Esophagus squamous epithelium (tissue), 5 donors: ENCODE results near the gene ARL11. TPM values are rescaled to one million over a fixed set of nuclear protein-coding genes. Genes with fewer than 3 reads are reported as not detected.

ENCODE experiments used
- DNase-seq: peaks from one replicate; lab custom pipeline; 2025; lab: John Stamatoyannopoulos, UW
- H3K27ac ChIP-seq, 4 donors: fragments of 200-600 bp; sonication (generic); one replicate each; pipeline ENCODE4 v1.5.1; 2016 to 2019; ENCODE audit warnings: mild to moderate bottlenecking in 1 of 4
- H3K27me3 ChIP-seq, 4 donors: fragments of 200-600 bp; sonication (generic); 1 replicate in 3 of 4; 2 replicates in 1 of 4; pipeline versions ENCODE4 v1.5.1 to v1.6.0; 2017 to 2021; ENCODE audit warnings: antibody characterized with exemption in 1 of 4
- H3K36me3 ChIP-seq, 3 donors: fragments of 200-600 bp; sonication (generic); one replicate each; pipeline ENCODE4 v1.5.1; 2016 to 2019
- H3K4me1 ChIP-seq, 3 donors: fragments of 200-600 bp; sonication (generic); one replicate each; pipeline ENCODE4 v1.5.1; 2017 to 2019
- H3K4me3 ChIP-seq, 4 donors: fragments of 200-600 bp; sonication (generic); 1 replicate in 3 of 4; 2 replicates in 1 of 4; pipeline ENCODE4 v1.5.1; 2016 to 2019; ENCODE audit warnings: mild to moderate bottlenecking in 2 of 4, moderate library complexity in 1 of 4
- H3K9me3 ChIP-seq, 3 donors: fragments of 200-600 bp; sonication (generic); one replicate each; pipeline ENCODE4 v1.5.1; 2016 to 2019
- CTCF ChIP-seq, 6 experiments: fragments of 450-650 bp in 4 of 6; fragments of 200-600 bp in 2 of 6; sonication (generic) in 2 of 6; IDR thresholded peaks; one replicate each; pipeline ENCODE4 v1.5.1; 2016 to 2019; ENCODE audit warnings: antibody characterized with exemption in 6 of 6, mild to moderate bottlenecking in 4 of 6, moderate library complexity in 4 of 6
- POLR2A ChIP-seq, 4 donors: fragments of 450-650 bp; IDR thresholded peaks; one replicate each; pipeline ENCODE4 v1.6.1; 2017; ENCODE audit warnings: antibody characterized with exemption in 4 of 4, mild to moderate bottlenecking in 4 of 4, moderate library complexity in 3 of 4
- WGBS, 2 donors: methylation state at CpG; one replicate each; pipeline ENCODE4 v1.1.5; 2018; 5-methylcytosine and 5-hydroxymethylcytosine counted together
- intact Hi-C: fragments of 100-400 bp; cut with DNase I; formaldehyde crosslinking; loops from one replicate; pipeline ENCODE4 v1.15.0; 2022
- total RNA-seq, 4 donors: library from RNA; depleted of rRNA; stranded (reverse); fragments of >200 nt; gene quantifications; one replicate each; pipeline ENCODE4 v1.1.0, GENCODE V29; 2016
- donor health status: DM: yes; HTN: yes; CAD: no.

The ARL11 gene
- total RNA-seq, 4 donors from 2014 or later, result 0.22 to 1.9 (median 0.95) TPM

- no peaks in the 10 kb centered on the region for H3K36me3 ChIP-seq
- TF ChIP-seq CTCF (IDR thresholded peaks at IDR 0.05) (no peak), POLR2A (IDR thresholded peaks at IDR 0.05) (no peak)
- peaks cover 0 to 15% (median 3%) of the 10 kb centered on the region in 3 donors for H3K4me1 ChIP-seq
- WGBS, 2 donors, result 60 to 61% methylated on average over 8 of the region's 8 CpGs
- no peaks in the 10 kb centered on the region for H3K9me3 ChIP-seq
- DNase-seq, result no peak
- peak overlapping the region in 3 of 4 donors; percentile 0 to 29 (median 17) for H3K27ac ChIP-seq
- no peak overlapping the region for H3K4me3 ChIP-seq
- no peaks in the 10 kb centered on the region for H3K27me3 ChIP-seq
- intact Hi-C loops, result no loop called here
Measured at GRCh38 chr13:49615836-49616675, 12.3 kb upstream of the ARL11 start.

GRCh38 chr13:49616676-49617065 is 11.6 kb upstream of the ARL11 start:
- Histone ChIP-seq H3K27ac (peak overlapping the region in 2 of 4 donors; percentile 17 to 29), H3K36me3 (no peaks in the 10 kb centered on the region), H3K4me3 (no peak overlapping the region), H3K27me3 (no peaks in the 10 kb centered on the region), H3K9me3 (no peaks in the 10 kb centered on the region), H3K4me1 (peaks cover 0 to 15% (median 3%) of the 10 kb centered on the region in 3 donors)
- intact Hi-C loops, result no loop called here
- DNase-seq, result no peak
- TF ChIP-seq POLR2A (IDR thresholded peaks at IDR 0.05) (no peak), CTCF (IDR thresholded peaks at IDR 0.05) (no peak)
- WGBS, 2 donors, result 92 to 100% methylated on average over 3 of the region's 3 CpGs

GRCh38 chr13:49620170-49620621 is 8.1 kb upstream of the ARL11 start:
- Histone ChIP-seq H3K4me1 (peaks cover 0 to 16% (median 3%) of the 10 kb centered on the region in 3 donors), H3K27ac (no peak overlapping the region), H3K4me3 (peak overlapping the region in 1 of 4 donors; percentile 48), H3K27me3 (no peaks in the 10 kb centered on the region), H3K36me3 (no peaks in the 10 kb centered on the region), H3K9me3 (no peaks in the 10 kb centered on the region)
- no peak for TF ChIP-seq CTCF (IDR thresholded peaks at IDR 0.05)
- no peak for TF ChIP-seq POLR2A (IDR thresholded peaks at IDR 0.05)
- 41 to 63% methylated on average over 14 to 15 of the region's 22 CpGs for WGBS, 2 donors
- DNase-seq, result no peak
- intact Hi-C loops, result no loop called here

- WGBS, 2 donors, result 53 to 70% methylated on average over 10 to 11 of the region's 11 CpGs
- no peaks in the 10 kb centered on the region for H3K27me3 ChIP-seq
- TF ChIP-seq POLR2A (IDR thresholded peaks at IDR 0.05), result no peak
- TF ChIP-seq CTCF (IDR thresholded peaks at IDR 0.05), result no peak
- H3K27ac ChIP-seq, result no peak overlapping the region
- H3K36me3 ChIP-seq, result no peaks in the 10 kb centered on the region
- DNase-seq, result no peak
- H3K9me3 ChIP-seq, result no peaks in the 10 kb centered on the region
- no peak overlapping the region for H3K4me3 ChIP-seq
- H3K4me1 ChIP-seq, result peaks cover 0 to 17% (median 9%) of the 10 kb centered on the region in 3 donors
- intact Hi-C loops, result no loop called here
Measured at GRCh38 chr13:49622174-49622946, 5.9 kb upstream of the ARL11 start.

GRCh38 chr13:49624229-49624628 is 4.1 kb upstream of the ARL11 start:
- H3K27me3 ChIP-seq, result no peaks in the 10 kb centered on the region
- intact Hi-C loops, result no loop called here
- H3K4me3 ChIP-seq, result no peak overlapping the region
- no peak overlapping the region for H3K27ac ChIP-seq
- no peaks in the 10 kb centered on the region for H3K9me3 ChIP-seq
- H3K4me1 ChIP-seq, result peaks cover 13 to 35% (median 22%) of the 10 kb centered on the region in 3 donors
- no peak for DNase-seq
- 77 to 86% methylated on average over 4 to 5 of the region's 6 CpGs for WGBS, 2 donors
- H3K36me3 ChIP-seq, result no peaks in the 10 kb centered on the region
- no peak for TF ChIP-seq CTCF (IDR thresholded peaks at IDR 0.05)
- TF ChIP-seq POLR2A (IDR thresholded peaks at IDR 0.05), result no peak
